Activated CD8-positive, alpha-beta memory T cell treated with anti-CD3 and anti-CD28 coated beads, Interleukin-2, amount 50 U/mL, for 24 hours (primary cell): ENCODE measurements around the gene KIAA1328.
"Not testable (repeated sequence)": the region's sequence is repeated elsewhere in the genome, so short reads cannot be mapped to it uniquely, and the experiment has no call there.

ENCODE experiments used
- DNase-seq: peaks from one replicate; pipeline ENCODE4 v3.0.0-alpha.2; 2020; ENCODE audit errors: extremely low read depth

Gene KIAA1328

DNA sequence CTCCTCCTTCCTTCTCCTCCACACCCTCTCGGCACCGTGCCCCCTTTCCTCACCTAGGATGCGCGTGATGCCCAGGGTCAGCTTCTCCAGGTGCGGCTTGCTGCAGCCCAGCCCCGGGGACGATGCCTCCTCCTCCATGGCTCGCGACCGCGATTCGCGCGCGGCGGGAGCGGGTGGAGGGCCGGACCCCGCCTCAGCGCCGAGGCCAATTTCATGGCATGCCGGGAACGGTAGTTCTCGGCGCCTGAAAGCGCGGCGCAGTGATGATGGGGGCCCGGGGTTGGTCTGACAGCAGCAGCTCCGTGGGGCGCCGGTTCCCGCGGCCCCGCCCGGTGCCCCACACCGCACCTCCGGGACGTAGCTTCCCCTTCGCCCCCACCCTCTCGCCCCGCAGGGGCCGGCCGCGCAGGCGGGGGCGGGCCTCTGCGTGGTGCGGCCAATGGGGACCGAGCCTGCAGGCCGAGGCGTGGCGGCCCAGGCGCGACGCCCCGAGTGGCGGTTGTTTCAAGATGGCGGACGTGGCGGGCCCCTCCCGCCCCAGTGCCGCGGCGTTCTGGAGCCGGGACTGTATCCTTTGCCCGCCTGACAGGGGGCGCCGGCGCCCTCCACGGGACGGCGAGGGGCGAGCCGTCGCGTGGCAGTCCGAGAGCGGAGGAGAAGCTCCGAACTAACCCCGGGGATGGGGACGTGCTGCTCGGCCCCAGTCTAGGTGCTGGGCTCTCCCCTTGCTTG lies at the start of gene KIAA1328, which contains the start of gene TPGS2:
Gene KIAA1328, plus strand, starts transcription at position 498 of the 732 bp plus-strand sequence. Its CDS starts 12 bp downstream, at position 510.
Gene TPGS2, minus strand, starts transcription at position 373 of the 732 bp plus-strand sequence. Its CDS starts 235 bp downstream, at position 138.
- peak; percentile 62 for DNase-seq

DNA sequence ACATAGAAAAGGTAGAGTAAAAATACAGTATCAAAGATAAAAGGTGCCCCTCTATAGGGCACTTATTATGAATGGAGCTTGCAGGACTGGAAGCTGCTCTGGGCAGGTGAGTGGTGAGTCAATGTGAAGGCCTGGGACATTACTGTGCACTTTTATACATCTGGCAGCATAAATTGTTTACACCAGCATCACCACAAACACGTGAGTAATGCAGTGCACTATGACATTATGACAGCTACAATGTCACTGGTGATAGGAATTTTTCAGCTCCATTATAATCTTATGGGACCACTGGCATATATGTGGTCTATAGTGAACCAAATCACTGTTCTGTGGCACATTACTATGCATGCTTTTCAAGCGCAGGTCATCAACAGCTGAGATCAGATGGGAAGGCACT lies 48.2 kb upstream of the KIAA1328 start:
- no peak for DNase-seq

DNA sequence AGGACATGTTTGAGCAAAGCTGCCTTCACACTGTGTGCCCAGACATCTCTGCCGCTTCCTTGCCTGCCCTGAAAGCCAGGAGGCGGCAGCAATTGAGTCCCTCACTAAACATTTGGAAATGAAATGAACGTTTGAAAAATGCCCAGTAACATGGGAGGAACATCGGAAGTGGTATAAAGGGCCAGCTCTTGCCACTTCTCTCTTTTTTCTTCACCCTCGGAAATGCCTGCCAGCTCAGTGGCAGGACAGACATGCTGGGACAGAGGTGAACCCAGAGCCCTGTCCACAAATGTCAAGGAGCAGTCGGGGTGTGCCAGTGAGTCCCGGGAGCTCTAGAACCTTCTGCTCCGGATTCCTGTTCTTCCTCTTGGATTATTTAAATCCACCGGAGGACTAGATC lies 46.2 kb upstream of the KIAA1328 start:
- DNase-seq = no peak

DNA sequence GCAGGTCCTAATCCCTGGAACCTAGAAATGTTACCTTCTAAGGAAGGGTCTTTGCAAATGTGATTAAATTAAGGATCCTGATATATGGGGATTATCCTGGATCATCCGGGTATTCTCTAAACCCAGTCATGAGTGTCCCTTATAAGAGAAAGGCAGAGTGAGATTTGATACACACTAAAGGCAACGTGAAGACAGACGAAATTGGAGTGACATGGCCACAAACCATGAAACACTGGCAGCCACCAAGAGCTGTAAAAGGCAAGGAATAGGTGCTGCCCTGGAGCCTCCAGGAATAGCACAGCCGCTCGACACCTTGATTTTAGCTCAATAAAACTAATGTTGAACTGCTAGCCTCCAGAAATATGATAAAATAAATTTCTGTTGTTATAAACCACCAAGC lies 45.1 kb upstream of the KIAA1328 start:
- DNase-seq = no peak

DNA sequence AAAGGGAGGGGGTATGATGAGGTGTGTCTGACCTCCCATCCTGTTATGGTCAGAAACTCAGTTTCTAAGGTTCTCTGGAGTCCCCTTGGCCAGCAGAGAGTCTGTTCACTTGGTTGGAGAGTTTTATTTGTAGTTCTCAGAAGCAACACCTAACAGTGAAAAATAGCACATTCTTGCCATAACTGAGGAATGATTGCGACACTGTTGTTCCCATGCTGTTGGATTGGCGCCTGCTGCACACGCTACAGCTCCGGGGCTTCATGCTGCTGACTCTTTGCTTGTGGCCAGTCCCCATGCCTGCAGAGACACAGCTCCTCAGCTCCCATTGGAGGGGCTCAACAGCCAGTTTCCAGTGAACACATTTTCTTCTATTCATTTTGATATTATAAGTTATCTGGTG lies 42.2 kb upstream of the KIAA1328 start:
- no peak for DNase-seq

DNA sequence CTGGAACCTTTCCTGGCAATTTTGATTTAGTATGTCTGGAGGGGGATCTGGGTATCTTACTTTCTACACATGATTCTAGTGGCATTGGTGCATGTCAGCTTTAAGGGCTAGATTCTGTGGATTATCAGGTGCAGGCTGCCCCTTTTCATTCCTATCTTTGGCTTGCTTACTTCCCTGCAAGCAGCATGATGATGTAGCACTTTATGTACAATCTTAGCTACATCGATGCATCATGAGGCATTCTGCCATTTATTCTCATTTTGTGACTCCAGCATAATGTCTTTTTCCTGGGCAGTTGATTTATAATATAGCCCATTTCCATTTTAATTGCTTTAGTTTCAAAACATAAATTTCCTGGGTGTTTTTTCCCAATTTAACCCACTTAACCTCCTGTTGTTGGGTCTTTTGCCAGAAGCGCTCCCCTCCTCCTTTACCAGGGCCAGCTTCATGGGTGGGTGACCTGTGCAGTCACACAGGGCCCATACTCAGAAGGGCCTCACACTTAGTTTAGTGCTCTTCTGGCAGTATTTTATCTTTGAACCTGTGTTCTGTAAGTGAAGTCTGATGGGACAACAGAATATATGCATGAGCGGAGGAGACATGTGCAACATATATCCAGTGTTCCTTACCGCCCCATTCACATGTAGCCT lies 36.2 kb upstream of the KIAA1328 start:
- no peak for DNase-seq

DNA sequence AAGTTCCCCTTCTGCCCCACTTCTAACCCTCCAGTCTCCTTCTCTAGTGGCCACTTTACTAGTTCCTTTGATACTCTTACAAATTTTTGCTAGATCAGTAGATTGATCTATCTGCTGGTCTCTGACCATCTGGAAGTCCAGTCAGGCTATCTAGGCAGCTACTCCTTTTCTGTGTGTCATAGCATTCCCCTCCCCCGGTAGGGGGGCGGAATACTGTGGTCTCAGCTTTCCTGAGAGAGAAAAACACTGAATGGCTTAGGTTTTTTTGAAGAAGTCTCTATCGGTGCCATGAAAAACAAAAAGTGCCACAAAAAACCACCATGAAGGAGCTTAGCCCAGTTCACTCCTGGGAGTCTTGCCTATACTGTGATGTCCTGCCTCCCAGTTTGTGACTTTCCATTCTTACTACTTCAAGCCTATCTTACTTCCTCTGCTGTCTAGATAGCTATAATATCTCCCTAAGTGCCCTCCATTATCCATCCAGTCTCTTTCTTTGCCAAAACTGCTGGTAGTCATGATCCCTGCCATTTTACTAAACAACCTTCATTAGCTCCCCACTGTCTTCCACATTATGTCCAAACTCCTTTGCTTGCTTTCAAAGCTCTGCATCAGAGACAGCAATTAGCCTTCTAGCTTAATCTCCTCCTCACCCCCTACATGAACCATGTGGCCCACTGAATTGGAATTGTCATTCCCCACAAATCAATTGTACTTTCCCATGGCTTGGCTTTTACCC lies 30.0 kb upstream of the KIAA1328 start:
- no peak for DNase-seq

DNA sequence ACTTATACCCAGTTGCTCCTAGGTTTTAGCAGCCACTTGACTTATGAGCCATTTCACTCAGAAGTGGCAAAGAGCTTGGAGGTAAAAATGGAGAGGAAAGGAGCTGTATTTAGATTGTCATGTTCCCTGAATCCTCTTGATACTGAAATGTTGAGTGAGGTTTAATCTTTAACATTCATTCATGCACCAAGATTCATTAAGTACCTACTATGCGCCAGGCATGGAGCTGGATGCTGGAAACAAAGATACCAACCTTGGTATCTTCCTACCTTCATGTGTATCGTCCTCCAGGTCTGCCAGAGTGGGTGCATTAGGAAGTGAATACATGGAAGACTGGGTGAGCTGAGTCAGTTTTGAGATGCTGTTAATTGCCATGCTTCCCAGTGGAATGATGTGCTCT lies 23.8 kb upstream of the KIAA1328 start:
- no peak for DNase-seq

DNA sequence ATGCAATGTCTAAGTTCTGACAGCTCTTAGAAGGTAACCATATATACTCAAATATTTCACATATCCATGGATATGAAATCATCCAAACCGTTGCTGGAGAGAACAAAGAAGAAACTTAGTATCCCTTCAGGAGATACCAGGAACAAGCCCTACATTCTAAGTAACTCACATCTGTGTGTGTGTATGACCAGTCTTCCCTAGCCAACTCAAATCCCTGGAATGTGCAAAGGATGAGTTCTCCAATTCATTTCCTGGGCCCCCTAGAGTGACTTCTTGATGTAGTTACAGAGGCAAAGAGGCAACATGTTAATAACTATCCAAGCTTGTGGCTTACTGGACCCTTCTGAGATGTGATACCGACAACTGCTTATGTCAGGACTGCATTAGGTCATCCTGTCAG lies 20.2 kb upstream of the KIAA1328 start:
- no peak for DNase-seq

DNA sequence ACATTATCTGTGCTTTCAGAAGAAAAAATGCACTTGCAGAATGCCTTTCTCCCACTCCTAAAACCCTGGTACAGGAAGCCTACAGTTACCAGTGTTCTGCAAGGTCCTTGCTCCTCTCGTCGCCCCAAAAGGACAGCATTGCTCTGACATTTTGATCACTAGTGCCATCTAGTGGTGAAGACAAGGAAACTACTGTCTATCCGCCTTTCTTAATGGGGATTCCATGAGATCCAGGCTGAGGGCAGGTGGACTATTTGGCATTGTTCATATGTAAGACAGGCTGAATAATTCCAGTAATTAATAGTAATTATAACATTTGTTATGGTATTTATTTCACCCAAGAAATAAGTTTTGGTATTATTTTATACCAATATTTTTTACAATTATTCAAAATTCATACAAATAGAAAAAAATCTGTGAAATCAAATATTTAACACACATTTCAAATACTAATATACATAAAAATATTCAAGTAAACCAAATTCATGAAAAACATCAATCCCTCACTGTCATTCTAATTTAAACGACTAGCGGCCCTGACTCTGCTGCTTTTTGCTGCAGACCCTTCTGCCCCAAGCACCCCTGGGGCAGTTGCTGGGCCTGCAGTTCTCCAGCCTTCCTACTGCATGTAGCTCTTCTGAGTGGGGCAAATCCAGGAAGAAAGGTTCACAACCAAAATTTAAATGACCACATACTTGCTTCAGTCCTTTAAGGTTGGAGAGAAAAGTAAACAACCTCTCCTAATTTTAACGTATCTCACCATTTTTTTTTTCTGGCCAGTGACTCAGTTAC lies 19.1 kb upstream of the KIAA1328 start:
- no peak for DNase-seq

DNA sequence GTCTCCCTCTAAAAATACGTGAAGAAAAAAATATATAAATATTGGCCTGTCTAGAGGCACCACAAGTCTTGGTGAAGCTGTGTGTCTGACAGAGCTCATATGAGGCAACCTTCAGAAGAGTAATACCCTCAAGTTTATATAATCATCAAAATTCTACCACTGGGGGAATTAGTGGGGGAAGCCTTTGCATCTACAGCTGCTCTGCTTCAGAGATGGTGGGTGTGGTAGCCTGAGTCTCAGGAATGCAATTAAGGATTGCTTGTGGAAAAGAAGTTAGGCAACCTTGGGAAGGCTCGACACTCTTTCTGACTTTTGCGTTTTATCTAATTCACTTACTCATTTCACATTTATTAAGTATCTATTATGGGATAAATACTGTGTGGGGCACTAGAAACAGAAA lies 17.5 kb upstream of the KIAA1328 start:
- no peak for DNase-seq

DNA sequence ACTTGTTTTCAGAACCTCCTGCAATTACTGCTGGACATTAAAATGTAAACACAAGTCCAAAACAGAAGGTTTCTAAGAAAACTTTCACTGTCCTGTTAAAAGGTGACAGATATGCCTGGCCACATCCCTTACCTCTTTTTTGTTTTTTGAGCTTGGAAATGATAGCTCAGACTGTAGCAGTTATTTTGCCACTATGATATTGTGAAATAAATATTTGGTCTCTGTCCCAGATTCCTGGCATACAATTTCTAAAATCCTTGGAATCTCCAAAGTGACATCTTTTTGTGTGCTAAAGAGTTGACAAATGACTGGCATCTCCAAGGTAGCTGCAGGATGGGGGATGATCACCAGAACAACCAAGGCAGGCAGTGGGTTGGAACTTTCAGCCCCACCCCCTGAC lies 17.0 kb upstream of the KIAA1328 start:
- no peak for DNase-seq

DNA sequence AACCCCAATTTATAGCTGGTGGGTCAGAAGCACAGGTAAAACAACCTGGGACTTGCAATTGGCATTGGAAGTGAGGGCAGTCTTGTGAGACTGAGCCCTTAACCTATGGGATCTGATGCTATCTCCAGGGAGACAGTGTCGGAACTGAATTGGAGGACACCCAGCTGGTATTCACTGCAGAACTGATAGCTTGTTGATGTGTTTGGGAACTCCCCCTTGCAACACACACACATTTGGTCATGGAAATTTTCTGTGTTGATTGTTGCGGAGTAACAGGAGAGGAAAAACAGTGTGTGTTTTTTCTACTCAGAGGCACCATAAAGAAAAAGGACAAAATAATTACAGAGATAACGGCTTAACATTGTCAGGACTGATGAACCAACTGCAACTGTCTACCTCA lies 16.2 kb upstream of the KIAA1328 start:
- DNase-seq = no peak

DNA sequence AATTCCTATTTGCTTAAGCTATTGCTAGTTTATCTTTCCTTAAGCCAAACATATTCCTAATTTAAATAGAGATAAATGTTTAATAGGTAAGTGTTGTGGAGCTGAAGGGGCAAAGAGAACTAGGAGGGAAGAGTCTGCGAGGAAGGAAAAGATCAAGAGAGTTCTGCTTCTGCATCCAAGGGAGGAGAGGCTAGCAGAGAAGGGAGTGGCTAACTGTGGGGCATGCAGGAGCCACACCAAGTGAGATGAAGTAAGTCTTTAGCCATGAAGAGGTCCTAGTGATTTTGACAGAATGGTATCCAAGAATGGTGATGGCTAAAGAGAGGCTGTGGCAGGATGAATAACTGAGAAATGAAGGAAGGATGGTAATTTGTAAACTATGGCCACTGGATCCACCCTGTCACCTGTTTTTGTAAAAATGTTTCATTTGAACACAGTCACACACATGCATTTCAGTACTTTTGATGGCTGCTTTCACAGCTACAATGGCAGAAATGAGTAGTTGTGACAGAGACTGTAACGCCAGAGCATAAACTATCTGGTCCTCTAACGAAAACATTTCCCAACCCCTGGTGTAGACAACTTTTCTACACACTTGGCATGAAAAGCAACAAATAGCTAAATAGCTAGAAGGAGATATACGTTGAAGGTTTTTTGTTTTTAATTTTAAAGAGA lies 15.7 kb upstream of the KIAA1328 start:
- no peak for DNase-seq

DNA sequence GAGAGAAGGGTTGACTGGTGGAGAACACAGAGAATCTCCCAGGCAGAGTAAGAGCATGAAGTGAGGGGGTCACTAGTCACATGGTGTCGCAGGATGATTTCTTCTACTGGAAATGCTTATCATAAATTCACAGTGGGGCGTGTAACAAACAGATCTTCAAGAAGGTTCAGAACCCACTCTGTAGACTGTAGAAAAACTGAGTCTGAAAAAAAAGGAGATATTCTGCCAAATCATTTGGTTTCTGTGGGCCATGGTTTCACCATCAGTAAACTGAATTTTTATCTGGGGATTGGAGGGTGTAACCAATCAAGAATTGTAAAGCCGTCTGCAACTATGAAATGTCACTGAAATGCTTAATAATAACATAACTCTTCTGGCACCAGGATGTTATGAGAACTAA lies 15.1 kb upstream of the KIAA1328 start:
- no peak for DNase-seq

DNA sequence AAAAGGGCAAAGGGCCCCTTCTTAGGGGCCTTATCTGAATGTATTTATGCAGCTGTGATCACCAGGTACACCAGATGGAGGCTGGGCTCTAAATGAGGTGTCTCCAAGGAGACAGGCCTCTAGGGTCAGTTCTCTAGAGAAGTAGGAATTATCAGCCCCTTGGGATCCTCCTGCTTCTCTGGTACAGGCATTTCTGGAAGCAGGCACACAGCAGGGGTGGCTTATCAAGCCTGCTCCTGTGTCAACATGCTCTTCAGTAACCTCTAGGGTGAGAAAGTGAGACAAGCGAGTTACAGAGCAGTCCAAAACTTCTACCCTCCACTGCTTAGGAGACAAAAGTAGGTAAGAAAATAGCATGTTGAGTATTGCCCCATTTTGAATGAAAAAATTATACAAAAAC lies 13.9 kb upstream of the KIAA1328 start:
- DNase-seq = no peak

DNA sequence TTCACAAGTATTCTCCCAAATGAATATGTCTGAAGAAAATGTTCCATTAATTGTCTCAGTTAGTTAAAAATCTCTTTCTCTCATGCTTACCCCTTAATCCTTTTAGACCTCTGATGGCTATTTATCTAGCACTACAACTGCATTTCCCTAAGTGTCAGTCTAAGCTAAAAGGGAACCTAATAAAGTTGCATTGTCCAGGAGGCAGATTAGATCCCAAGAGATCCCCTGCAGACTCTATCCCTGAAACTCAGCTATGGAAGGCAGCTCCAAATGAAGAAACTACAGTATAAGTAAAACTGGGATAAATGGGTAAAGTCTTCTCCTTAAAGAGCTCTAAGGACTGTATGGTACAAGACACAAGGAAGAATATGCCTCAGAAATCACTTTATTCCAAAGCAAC lies 12.8 kb upstream of the KIAA1328 start:
- DNase-seq = not testable (repeated sequence)

DNA sequence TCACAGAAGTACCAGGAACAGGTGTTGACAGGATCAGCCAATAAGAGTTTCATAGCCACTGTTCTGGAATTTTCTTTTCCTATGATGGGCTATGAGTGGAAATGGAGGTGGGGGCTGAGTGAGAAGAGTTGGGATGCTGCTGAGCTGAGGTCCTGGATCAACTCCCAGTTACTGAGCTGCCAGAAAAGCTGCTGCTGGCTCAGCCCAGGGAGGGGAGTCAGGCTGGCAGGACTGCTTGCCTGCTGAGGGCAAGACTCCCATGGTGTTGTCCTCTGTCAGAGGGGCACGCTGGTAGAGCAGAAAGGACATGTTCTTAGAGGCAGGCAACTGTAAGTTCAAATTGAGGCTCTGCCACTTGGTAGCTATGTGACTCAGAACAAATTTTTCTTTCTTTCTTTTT lies 11.9 kb upstream of the KIAA1328 start:
- no peak for DNase-seq

DNA sequence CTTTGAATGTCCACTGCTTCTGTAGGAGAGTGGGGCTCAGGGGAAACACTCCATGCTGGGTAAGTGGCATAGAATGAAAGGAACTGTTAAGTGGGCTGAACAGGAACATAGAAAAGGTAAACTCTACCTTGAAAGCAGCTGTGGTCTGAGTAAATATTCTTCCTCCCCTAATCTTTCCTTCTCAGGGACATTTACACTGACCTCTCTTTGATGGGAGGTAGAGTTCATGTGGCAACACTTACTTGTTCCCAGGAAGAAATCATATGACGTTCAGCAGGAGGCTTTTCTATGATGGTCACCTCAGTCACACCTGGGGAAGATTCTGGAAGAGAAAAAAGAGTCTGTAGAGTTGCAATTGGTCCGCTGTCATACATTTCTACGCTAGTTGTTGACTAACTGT lies 10.3 kb upstream of the KIAA1328 start:
- no peak for DNase-seq

DNA sequence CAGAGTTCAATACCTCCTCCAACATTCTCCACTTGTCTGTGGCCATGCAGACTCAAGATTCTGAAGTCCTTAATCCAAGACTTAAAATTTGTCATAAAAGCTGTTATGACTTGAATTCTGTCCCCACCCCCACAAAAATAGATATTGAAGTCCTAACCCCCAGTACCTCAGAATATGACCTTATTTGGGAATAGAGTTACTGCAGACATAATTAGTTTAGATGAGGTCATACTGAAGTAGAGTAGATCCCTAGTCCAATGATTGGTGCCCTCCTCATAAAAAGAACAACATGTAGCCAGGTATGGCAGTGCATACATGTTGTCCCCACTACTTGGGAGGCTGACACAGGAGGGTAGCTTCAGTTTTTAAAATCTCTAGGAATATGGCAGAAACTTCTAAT lies 9.3 kb upstream of the KIAA1328 start:
- no peak for DNase-seq

DNA sequence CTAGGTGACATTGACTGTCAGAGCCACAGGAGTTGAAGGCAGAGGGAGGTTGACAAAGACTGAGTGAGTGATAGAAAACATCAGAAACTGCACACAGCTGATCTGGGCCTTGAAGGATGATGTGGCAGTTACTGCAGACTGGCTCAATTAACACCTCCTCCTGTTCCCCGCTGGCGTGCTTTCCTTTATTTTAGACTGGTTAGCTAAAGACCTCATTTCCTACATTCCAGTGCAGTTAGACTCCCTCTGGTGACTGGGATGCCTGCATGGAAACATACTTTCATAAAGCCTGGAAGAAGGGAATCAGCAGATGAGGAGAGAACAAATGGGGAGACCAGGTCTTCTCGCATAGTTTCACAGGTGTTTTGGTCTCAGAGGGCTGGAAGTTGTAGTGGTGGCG lies 7.2 kb upstream of the KIAA1328 start:
- DNase-seq = no peak
